Stimulated activated CD8-positive, alpha-beta memory T cell treated with anti-CD3 and anti-CD28 coated beads, Interleukin-4, amount 100 ng/mL, for 24 hours (primary cell): ENCODE data around the gene PRUNE1.

Source experiments
- DNase-seq: peaks from one replicate; pipeline ENCODE4 v3.0.0-alpha.2; 2020; ENCODE audit warnings: low read depth

Gene PRUNE1

DNA sequence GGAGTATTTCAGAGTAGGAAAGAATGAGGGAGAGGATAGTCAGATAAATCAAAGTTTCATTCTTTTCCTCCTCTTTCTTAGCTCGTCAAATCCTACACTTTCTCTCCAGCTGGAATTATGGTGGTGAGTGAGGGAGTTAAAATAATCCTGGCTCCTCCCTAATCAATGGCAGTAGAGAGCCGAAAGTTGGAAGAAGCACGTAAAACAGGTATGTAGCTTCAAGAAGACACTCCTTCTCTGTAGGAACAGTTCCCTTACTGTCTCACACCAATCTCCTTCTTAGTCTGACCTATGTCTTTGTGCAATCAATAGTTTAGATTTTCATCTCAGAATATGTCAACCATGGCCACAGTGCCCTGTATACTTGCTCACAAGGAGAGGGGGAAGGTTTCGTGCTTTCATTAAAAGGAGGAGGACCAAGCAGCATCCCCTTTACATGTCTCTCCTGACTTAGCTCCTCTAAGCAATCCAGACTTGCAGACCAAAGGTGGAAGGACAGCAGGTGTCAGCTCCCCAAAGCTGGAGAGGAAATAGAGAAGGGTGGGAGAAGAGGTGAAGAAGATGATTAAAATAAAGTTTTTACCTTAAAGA is 2.4 kb upstream of the PRUNE1 start:
- DNase-seq, result no peak

DNA sequence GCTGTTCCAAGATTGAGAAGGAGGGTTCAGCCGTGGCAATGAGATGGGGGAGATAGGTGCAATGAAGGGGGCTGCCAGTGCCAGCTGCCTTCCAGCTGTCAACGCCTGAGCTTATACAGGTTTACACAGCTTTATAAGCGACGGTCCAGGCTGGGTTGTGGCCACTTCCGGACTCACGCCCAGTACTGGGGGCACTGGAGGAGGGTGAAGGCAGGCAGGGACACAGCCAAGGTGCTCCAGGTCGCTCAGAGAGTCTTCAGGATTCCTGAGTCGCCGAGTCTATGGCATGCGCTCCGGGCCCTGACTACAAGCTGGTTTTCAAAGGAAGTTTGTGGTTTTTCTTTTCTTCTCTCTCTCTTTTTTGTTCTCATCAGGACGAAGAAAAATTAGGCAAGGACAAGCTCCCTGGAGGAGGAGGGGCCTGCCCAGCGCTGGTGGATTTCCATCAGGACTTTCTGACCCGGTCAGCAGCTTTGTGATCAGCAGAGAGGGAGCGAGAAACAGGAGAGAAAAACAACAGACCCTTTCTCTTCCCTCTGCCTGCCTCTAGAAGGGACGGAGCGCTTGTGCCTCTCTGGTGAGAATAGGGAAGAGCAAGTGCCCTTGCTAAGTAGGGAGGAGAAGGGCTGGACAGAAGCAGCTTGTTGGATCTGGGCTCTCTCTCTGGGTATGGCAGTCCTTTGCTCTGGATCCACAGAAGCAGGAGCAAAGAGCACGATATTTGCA is 1.8 kb upstream of the PRUNE1 start, which contains the start of gene MINDY1:
MINDY1 (minus strand) TSS at position 576 of the 726 bp plus-strand sequence. CDS start 4,285 bp downstream, outside the sequence.
- DNase-seq, result no peak

DNA sequence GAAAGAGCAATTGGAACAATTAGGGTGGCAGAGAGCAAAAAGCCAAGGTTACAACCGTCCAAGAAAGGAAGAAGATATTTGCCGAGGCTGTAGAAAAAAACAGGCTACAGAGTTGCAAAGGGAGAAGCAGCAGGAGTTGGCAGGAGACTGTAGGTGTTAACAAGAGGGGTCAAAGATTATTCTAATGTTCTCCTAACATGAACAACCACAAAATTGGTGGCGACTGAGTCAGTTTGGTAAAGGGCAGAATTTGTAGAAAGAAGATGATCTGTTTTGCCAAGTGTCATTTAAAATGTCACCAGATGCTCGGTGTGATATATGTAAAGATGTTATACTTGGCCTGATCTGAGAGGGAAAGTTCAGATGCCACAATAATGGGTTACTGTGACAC is 401 bp upstream of the PRUNE1 start:
- DNase-seq, result no peak

GRCh38 chr1:151009206-151009587 is 948 bp downstream of the PRUNE1 start:
- no peak for DNase-seq

- no peak for DNase-seq
These were observed 1.6 kb downstream of the PRUNE1 start for GRCh38 chr1:151009674-151010345.

DNA sequence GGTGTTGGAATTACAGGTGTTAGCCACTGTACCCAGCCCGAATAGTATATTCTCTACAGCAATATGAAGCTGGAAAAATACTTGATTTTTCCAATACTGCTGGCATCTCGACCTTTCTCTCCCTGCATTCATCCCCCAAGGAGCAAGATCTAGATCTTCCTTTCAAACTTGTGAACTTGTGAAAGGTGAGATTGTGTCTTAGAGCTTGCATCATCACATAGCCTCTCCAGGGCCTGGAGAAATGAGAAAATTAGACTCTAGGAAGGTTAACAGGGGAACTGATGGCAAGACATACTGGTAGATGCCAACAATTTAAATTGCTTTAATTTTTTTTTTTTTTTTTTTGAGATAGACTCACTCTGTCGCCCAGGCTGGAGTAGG is 2.1 kb downstream of the PRUNE1 start:
- DNase-seq, result no peak

DNA sequence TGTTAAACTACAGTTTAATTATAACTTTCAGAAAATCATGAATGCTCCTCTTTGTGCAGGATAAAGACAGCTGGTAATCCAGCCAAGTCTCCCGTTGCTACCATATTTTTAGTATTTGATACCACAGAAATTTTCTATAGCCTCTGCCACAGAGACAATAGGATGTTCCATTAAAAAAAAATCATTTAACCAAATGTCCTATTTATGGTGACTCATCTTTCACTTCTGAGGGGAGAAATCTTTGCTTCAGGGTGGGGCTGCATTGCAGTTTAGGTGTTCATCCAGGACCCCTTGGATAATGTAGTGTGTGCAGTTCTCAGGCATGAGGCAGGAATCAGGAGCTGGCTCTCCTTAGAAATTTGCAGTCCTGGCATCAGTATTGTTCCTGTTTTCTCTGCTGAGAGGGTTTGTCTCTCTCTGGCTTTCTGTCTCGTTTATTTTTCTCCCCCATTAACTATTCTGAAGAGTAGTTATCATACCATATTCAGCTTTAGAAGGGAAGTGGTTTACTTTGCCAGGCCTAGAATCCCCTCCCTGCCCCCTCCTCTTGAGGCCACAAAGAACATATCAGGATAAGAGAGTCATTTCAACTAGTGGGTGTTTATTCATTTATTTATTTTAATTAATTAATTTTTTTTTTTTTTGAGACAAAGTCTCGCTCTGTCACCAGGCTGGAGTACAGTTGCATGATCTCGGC is 3.1 kb downstream of the PRUNE1 start:
- DNase-seq, result no peak

GRCh38 chr1:151012684-151013471 is 4.6 kb downstream of the PRUNE1 start:
- no peak for DNase-seq

DNA sequence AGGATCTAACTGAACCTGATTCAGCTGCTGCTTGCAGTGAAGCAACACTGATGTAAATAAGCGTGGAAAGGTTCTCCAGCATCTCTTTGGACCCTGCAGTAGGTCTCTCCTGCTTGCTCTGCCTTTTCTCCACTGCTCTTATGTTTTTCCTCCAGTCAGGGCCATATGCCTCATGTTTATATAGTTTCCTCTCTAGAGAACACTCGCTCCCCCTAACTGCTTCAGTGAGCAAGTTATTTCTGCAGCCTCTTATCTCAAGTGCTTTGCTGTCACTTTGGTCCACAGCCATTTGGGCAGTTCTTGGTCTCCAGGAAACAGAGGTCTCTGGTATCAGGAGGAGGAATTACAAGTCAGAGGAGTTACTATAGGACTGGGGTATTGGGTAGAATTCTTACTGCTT is 5.3 kb downstream of the PRUNE1 start:
- DNase-seq, result no peak

GRCh38 chr1:151024540-151025146 is 16.4 kb downstream of the PRUNE1 start:
- DNase-seq, result peak; percentile 70

DNA sequence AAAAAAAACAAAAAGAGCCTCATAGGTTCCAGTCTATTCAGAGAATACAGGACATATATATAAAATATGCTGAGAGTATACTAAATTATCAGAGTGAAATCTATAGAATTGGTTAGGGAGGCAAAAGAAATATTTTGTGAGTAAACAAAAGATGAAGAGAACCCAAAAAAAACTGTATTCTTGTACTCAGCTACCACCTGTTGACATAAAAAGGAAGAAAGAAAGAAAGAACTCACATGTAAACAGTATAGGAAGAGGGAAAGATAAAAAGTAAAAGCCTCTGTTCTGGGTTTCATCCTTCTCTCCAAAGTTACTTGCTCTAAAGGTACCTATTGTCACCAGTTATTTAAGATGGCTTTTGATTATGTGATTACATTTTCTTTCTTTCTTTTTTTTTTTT is 18.2 kb downstream of the PRUNE1 start:
- DNase-seq, result no peak

GRCh38 chr1:151032164-151032563 is 23.9 kb downstream of the PRUNE1 start:
- DNase-seq, result no peak

DNA sequence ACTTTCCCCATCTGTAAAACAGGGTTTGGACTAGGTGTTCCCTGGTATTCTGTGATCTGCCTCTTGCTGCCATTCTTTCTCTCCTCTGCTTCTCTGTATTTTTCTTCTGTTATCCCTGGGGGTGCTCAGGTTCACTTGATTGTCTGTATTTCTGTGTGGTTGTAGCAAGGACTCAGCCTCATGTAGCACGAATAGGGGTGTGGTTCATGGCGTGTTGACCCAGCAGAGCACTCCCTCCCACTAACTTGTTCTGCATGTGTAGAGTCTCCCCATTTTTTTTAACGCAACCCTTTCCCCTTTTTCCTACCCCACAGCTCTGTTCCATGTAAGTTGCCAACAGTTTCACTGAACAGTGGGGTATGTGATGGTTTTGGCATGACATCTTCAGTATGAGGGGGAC is 26.9 kb downstream of the PRUNE1 start:
- DNase-seq, result no peak

DNA sequence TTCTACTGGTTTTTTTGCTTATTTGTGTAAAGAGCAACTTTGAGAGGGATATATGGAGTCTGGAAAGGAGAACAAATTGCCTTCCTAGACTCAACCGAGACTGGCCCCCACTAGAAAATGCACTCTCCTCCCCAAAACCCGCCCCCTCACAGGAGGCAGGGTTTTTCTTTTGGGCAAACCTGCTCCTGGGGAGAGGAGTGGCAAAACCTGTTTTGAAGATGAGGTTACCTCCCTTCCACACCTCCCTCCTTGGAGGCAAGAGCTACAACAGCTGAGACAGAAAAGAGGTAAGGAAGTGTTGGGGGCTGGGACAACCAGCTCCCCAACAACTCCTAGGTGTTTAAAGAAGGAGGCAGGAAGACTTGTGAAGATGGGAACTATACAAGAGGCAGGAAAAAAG is 28.1 kb downstream of the PRUNE1 start, which contains the start of gene BNIPL:
BNIPL (plus strand) TSS at position 231 of the 400 bp plus-strand sequence; CDS start at position 371, 140 bp downstream.
- no peak for DNase-seq

DNA sequence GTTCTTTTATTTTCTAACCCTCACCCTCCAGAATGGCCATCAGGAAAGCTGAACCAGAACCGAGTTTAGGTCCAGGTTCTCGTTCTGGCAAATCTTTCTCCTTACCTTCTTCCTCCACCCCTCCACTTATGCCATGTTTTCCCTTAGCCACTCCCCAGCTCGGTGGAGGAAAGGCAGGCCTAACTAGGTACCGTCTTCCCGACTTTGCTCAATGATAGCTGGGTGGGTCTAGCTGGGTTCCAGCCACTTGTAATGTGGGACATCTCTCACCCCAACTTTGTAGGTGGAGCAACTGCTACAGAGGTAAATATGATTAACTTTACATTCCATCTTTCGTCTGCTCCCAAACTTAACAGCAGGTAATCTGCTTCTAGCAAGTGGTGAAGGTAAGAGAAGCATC is 28.8 kb downstream of the PRUNE1 start:
- DNase-seq, result no peak

DNA sequence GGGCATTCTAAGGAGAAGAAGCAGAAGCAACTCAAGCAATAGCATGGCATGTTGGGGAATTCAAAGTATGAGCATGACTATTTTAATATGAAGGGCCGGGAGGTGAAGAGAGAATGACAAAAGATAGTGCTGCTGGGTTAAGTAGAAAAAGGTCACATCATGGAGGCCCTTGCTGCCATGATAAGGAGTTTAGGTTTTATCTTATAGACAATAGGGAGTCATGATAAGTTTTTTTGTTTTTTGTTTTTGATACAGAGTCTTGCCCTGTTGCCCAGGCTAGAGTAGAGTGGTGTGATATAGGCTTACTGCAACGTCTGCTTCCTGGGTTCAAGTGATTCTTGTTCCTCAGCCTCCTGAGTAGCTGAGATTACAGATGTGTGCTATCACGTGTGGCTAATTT is 31.3 kb downstream of the PRUNE1 start:
- no peak for DNase-seq

DNA sequence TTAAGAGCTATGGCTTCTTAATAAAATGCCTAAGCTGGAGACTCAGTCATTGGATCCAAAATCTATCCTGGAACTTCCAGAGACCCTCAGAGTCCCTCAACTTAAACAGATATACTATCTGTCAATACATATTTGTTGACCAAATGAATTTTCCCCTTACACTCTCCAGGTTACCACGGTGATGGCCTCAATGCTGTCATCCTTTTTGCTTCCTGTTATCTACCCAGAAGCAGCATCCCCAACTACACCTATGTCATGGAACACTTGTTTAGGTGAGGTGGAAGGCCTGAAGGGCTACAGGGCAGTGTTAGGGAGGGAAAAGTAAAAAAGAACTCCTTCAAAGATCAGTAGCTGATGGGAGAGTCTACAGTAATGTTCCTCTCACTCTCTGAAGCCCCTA is 34.9 kb downstream of the PRUNE1 start:
- no peak for DNase-seq

- DNase-seq, result no peak
These were observed 39.3 kb downstream of the PRUNE1 start, which contains the start of gene C1orf56 for GRCh38 chr1:151047591-151047924. C1orf56 (plus strand) TSS chr1:151047751; CDS start chr1:151047848, 97 bp downstream.

GRCh38 chr1:151047925-151048644 is 39.8 kb downstream of the PRUNE1 start:
- DNase-seq, result no peak

DNA sequence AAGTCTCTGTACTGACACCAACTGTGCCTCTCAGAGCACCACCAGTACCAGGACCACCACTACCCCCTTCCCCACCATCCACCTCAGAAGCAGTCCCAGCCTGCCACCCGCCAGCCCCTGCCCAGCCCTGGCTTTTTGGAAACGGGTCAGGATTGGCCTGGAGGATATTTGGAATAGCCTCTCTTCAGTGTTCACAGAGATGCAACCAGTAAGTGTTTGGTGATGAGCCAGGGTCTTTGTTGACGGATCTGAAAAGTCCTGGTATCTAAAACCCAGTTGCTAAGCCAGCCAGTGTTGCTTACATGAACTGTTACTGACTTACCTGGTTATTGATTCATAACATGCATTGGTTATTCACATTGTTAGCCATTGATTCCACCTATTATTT is 40.4 kb downstream of the PRUNE1 start:
- no peak for DNase-seq

DNA sequence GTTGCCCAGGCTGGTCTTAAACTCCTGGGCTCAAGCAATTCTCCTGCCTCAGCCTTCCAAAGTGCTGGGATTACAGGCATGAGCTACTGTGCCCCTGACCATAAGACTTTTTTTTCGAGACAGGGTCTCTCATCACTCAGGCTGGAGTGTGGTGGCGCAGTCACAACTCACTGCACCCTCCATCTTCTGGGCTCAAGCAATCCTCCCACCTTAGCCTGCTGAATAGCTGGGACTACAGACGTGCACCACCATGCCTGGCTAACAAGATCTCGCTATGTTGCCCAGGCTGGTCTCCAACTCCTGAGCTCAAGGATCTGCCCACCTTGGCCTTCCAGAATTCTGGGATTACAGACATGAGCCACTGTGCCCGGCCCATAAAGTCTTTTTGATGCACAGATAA is 41.2 kb downstream of the PRUNE1 start:
- DNase-seq, result no peak
